H1 (cell line): Measurements from ENCODE around the gene GBF1. TPM values are rescaled to one million over a fixed set of nuclear protein-coding genes. Genes with fewer than 3 reads are reported as not detected.

Experiments
- ASH2L ChIP-seq: fragments of 200-600, 300-600 bp; sonication (generic); IDR thresholded peaks from one replicate; pipeline ENCODE4 v1.7.1; 2017; ENCODE audit warnings: low read length
- BRCA1 ChIP-seq: IDR thresholded peaks from 2 replicates; pipeline ENCODE4 v1.6.1; 2012; ENCODE audit warnings: low read depth, low read length, improper control_type of control experiment
- CBX8 ChIP-seq: fragments of 300-800, 300-1000 bp; sonication (generic); IDR thresholded peaks from 2 replicates; pipeline ENCODE4 v1.7.1; 2016; ENCODE audit warnings: low read depth, low read length, borderline replicate concordance
- CEBPB ChIP-seq: IDR thresholded peaks from 2 replicates; pipeline ENCODE4 v1.6.1; 2012; ENCODE audit warnings: low read depth, low read length
- CHD2 ChIP-seq: IDR thresholded peaks from 2 replicates; pipeline ENCODE4 v1.6.1; 2012; ENCODE audit warnings: low read length, improper control_type of control experiment
- E2F6 ChIP-seq: IDR thresholded peaks from 2 replicates; pipeline ENCODE4 v1.6.1; 2012; ENCODE audit warnings: inconsistent platforms
- EGR1 ChIP-seq: IDR thresholded peaks from 2 replicates; pipeline ENCODE4 v1.6.1; 2011; ENCODE audit warnings: low read depth, low read length, borderline replicate concordance
- KDM5A ChIP-seq: fragments of 200-600 bp; IDR thresholded peaks from 2 replicates; pipeline ENCODE4 v1.7.1; 2012; ENCODE audit warnings: mild to moderate bottlenecking, low read length, inconsistent platforms, mixed read lengths
- NANOG ChIP-seq: IDR thresholded peaks from 2 replicates; pipeline ENCODE4 v1.6.1; 2011; ENCODE audit warnings: low read length, low read depth, mild to moderate bottlenecking, inconsistent platforms; ENCODE audit not compliant: insufficient read depth, poor library complexity, severe bottlenecking
- PHF8 ChIP-seq: fragments of 200-600 bp; sonication (generic); conservative IDR thresholded peaks from 2 replicates; pipeline ENCODE4 v1.7.1; 2012; ENCODE audit warnings: low read depth, mild to moderate bottlenecking, inconsistent platforms, low read length, moderate library complexity
- POLR2A ChIP-seq, 2 experiments: IDR thresholded peaks; 1 replicate in 1 of 2; 2 replicates in 1 of 2; pipeline ENCODE4 v1.6.1; 2011; ENCODE audit warnings: low read depth in 2 of 2, low read length in 2 of 2, mild to moderate bottlenecking in 2 of 2; ENCODE audit errors: control extremely low read depth in 1 of 2
- POLR2AphosphoS5 ChIP-seq: IDR thresholded peaks from 2 replicates; pipeline ENCODE4 v1.6.1; 2011; ENCODE audit warnings: low read depth, low read length
- POU5F1 ChIP-seq: IDR thresholded peaks from 2 replicates; pipeline ENCODE4 v1.6.1; 2011; ENCODE audit warnings: low read depth, mild to moderate bottlenecking, low read length, moderate library complexity
- RAD21 ChIP-seq, 2 experiments: IDR thresholded peaks in 1 of 2; conservative IDR thresholded peaks in 1 of 2; 2 replicates each; pipeline ENCODE4 v1.6.1; 2011; ENCODE audit warnings: low read depth in 2 of 2, low read length in 2 of 2, improper control_type of control experiment in 1 of 2, inconsistent platforms in 1 of 2, mild to moderate bottlenecking in 1 of 2, moderate library complexity in 1 of 2
- RNF2 ChIP-seq: fragments of 200-900, 300-1000 bp; sonication (generic); IDR thresholded peaks from 2 replicates; pipeline ENCODE4 v1.7.1; 2016; ENCODE audit warnings: borderline replicate concordance, low read depth, mild to moderate bottlenecking, antibody characterized with exemption, low read length; ENCODE audit not compliant: poor library complexity, severe bottlenecking; ENCODE audit errors: missing control alignments
- RXRA ChIP-seq: IDR thresholded peaks from 2 replicates; pipeline ENCODE4 v1.6.1; 2011; ENCODE audit warnings: low read depth, mild to moderate bottlenecking, low read length, moderate library complexity; ENCODE audit not compliant: insufficient read depth
- SIN3A ChIP-seq, 2 experiments: IDR thresholded peaks in 1 of 2; conservative IDR thresholded peaks in 1 of 2; 2 replicates each; pipeline ENCODE4 v1.6.1; 2011 to 2012; ENCODE audit warnings: low read length in 2 of 2, improper control_type of control experiment in 1 of 2, low read depth in 1 of 2, mild to moderate bottlenecking in 1 of 2
- SIRT6 ChIP-seq: IDR thresholded peaks from one replicate; pipeline ENCODE4 v1.7.1; 2012; ENCODE audit warnings: low read length, inconsistent platforms
- SRF ChIP-seq: IDR thresholded peaks from 2 replicates; pipeline ENCODE4 v1.6.1; 2011; ENCODE audit warnings: mild to moderate bottlenecking, low read depth, low read length, moderate library complexity
- TBP ChIP-seq: IDR thresholded peaks from 2 replicates; pipeline ENCODE4 v1.6.1; 2011; ENCODE audit warnings: low read depth, low read length, improper control_type of control experiment
- TEAD4 ChIP-seq: IDR thresholded peaks from 2 replicates; pipeline ENCODE4 v1.6.1; 2012; ENCODE audit warnings: low read depth, low read length, inconsistent platforms, mixed read lengths
- YY1 ChIP-seq: IDR thresholded peaks from 2 replicates; pipeline ENCODE4 v1.6.1; 2011; ENCODE audit warnings: low read depth, mild to moderate bottlenecking, low read length
- polyA plus RNA-seq, 7 experiments: library from polyadenylated mRNA; depleted of rRNA in 3 of 7; stranded (reverse) in 5 of 7; unstranded in 2 of 7; fragments of >200 nt in 5 of 7; fragments of 200-250 nt in 2 of 7; gene quantifications; 1 replicate in 5 of 7; 2 replicates in 1 of 7; 4 replicates in 1 of 7; pipeline versions ENCODE4 v1.2.1 to v1.2.3, GENCODE V29; 2011 to 2013; ENCODE audit warnings: missing spikeins in 2 of 7, mixed read lengths in 2 of 7
- total RNA-seq: library from RNA; stranded (reverse); fragmentation: NEBNext Ultra II Directional; extraction: Animal tissue kit (Norgen Biotek cat#: 25700); gene quantifications from 2 replicates; pipeline ENCODE4 v1.2.1, GENCODE V29; 2021

Gene GBF1
- total and polyA plus RNA-seq, 2 of the 8 experiments (the other 6 are each of a cell fraction or from before 2014, with no cell fraction given): 11.0 to 25.5 TPM

GRCh38 chr10:102245082-102245931 lies at the start of gene GBF1 (continued):
- peak; percentile 89 for TF ChIP-seq TBP
- no peak for TF ChIP-seq E2F6
- TF ChIP-seq SIN3A (conservative IDR thresholded peaks at IDR 0.05 in 1 of 2, IDR thresholded peaks at IDR 0.05 in 1 of 2; ENCODE audit: low read depth in 1 of 2, low read length in 2 of 2): peak; percentile 94 to 98
- TF ChIP-seq CHD2: peak; percentile 90
- 0 out of 2 replicates have a peak, but pooled peaks have one; percentile 36 for TF ChIP-seq KDM5A
- TF ChIP-seq SRF: no peak
- TF ChIP-seq RNF2: no peak
- peak; percentile 95 for TF ChIP-seq YY1
- TF ChIP-seq ASH2L: peak; percentile 85
- TF ChIP-seq RXRA: no peak
- no peak for TF ChIP-seq RAD21 (IDR thresholded peaks at IDR 0.05 in 1 of 2, conservative IDR thresholded peaks at IDR 0.05 in 1 of 2; ENCODE audit: low read depth in 2 of 2, low read length in 2 of 2)
- TF ChIP-seq POLR2A (IDR thresholded peaks at IDR 0.05; ENCODE audit: control extremely low read depth in 1 of 2, low read depth in 2 of 2, low read length in 2 of 2): peak in 1 of 2 experiments; percentile 78; a peak in 2 of 3 replicates
- TF ChIP-seq CEBPB: no peak
- peak; percentile 78 for TF ChIP-seq POLR2AphosphoS5
- 0 out of 2 replicates have a peak, but pooled peaks have one; percentile 5 for TF ChIP-seq BRCA1
- TF ChIP-seq CBX8: no peak
- TF ChIP-seq PHF8: peak; percentile 88
- TF ChIP-seq NANOG: no peak
- no peak for TF ChIP-seq POU5F1
- TF ChIP-seq TEAD4: no peak
- no peak for TF ChIP-seq SIRT6
- TF ChIP-seq EGR1: no peak
